ENCODE measurements around the gene ZDHHC5.
A peak's percentile ranks its signal among the peaks of the same experiment; 100 is the strongest.
"Not testable (repeated sequence)": the region's sequence is repeated elsewhere in the genome, so short reads cannot be mapped to it uniquely, and the experiment has no call there.

ZDHHC5 gene

GRCh38 chr11:57675176-57675941 lies 7.4 kb downstream of the ZDHHC5 start:
- no peak for DNase-seq

DNA sequence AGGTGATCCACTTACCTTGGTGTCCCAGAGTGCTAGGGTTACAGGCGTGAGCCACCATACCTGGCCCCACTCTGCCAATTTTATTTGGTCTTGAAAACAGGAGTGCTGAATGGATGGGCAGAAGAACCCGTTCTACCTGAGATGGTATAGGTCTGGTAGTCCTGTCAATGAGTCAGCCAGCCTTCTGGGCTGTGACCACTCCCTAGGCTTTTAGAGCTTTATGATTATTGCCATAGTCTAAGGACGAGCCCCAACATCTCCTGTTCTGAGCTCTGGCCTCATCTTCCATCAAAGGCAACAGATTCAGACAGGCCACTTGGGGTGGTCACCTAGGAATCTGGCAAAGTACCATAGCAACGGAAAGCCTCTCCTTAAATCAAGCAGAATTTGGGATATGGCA lies 11.5 kb downstream of the ZDHHC5 start:
- DNase-seq, result no peak

GRCh38 chr11:57680552-57680874 lies 12.6 kb downstream of the ZDHHC5 start:
- DNase-seq, result no peak

- no peak for DNase-seq
Measured at GRCh38 chr11:57681168-57681567, 13.3 kb downstream of the ZDHHC5 start.

- not testable (repeated sequence) for DNase-seq
Measured at GRCh38 chr11:57690474-57690873, 22.6 kb downstream of the ZDHHC5 start.

- DNase-seq, result no peak
Measured at GRCh38 chr11:57698843-57699365, 31.0 kb downstream of the ZDHHC5 start.

- no peak for DNase-seq
Measured at GRCh38 chr11:57699813-57700212, 31.9 kb downstream of the ZDHHC5 start.

- no peak for DNase-seq
Measured at GRCh38 chr11:57700425-57700824, 32.5 kb downstream of the ZDHHC5 start.

GRCh38 chr11:57703341-57703740 lies 35.4 kb downstream of the ZDHHC5 start:
- no peak for DNase-seq

- DNase-seq, result no peak
Measured at GRCh38 chr11:57704932-57705331, 37.0 kb downstream of the ZDHHC5 start.

- DNase-seq, result not testable (repeated sequence)
Measured at GRCh38 chr11:57705432-57705831, 37.5 kb downstream of the ZDHHC5 start.

DNA sequence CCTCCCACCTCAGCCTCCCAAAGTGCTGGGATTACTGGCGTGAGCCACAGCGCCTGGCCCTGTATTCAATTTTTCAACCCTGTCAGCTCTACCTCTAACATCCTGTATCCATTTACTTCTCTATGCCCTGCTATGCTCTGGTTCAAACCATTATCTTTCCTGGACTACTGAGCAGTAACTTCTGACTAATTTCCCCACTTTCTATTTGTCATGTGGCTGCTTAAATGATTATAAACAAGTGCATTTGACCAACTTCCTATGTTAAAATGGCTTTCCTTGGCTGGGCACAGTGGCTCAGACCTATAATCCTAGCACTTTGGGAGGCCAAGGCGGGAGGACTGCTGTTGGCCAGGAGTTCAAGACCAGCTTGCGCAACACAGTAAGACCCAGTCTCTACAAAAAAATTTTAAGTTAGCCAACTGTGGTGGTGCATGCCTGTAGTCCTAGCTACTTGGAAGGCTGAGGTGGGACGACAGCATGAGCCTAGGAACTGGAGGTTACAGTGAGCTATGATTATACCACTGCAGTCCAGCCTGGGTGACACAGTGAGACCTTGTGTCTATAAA lies 42.0 kb downstream of the ZDHHC5 start:
- no peak for DNase-seq

DNA sequence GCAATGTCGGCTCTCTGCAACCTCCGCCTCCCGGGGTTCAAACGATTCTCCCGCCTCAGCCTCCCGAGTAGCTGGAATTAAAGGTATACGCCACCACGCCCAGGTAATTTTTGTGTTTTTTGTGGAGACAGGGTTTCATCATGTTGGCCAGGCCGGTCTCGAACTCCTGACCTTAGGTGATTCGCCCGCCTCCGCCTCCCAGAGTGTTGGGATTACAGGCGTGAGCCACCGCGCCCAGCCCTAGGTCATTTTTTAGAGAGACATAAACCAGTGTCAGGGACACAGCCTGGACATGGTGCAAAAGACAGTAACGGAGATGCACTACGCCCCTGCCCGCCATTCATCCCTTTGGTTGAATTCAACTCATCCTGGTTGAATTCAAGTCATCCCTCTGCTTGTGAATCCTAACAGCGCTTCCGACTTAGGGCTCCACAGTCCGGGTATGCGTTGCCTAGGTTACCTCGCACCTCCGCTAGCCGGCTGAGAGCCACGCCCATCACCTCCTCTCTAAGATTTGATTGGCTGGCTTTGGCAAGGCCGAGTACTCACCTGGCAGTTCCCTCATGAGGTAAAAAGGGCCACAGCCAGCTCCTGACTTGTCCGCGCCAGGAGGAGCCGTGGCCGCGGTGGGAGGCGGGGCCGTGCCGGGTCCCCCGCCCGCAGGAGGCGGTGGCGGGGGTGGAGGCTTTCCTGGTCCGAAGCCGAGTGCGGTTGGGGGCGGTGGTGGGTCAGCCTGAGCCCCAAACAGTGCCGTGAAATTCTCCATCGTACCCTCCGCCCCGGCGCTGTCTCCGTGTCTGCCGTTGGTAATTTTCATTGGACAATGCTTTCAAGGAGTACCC lies 43.7 kb downstream of the ZDHHC5 start, which contains the start of gene MED19:
Gene MED19, minus strand, starts transcription at position 802 of the 842 bp plus-strand sequence. Its CDS starts 36 bp downstream, at position 766.
- DNase-seq, result peak; percentile 57 to 75

- peak; percentile 82 to 89 for DNase-seq
Measured at GRCh38 chr11:57712256-57713150, 44.6 kb downstream of the ZDHHC5 start, which contains the start of gene TMX2. TSS of gene TMX2 (plus strand) at chr11:57712593. CDS start at chr11:57712619, 26 bp downstream.

DNA sequence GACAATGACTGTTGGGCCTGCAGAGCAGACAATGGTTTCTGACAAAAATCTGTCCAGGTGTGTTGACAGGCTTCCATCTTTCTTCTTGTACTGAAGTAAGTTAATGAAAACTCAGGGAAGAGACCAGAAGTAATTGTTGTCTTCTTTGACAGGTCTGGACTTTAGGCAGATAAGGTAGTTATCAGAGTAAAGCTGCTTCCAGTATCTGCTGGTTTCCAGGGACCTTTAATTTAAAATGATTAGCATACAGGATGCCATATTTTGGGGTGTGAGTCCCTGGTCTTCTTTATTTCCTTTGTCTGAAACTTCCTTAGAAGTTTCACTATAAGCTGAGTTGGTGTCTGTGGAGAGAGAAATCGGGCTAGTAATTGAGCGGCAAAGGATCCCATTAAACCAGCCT lies 45.9 kb downstream of the ZDHHC5 start:
- no peak for DNase-seq

- DNase-seq, result not testable (repeated sequence)
Measured at GRCh38 chr11:57716726-57717125, 48.8 kb downstream of the ZDHHC5 start.

DNA sequence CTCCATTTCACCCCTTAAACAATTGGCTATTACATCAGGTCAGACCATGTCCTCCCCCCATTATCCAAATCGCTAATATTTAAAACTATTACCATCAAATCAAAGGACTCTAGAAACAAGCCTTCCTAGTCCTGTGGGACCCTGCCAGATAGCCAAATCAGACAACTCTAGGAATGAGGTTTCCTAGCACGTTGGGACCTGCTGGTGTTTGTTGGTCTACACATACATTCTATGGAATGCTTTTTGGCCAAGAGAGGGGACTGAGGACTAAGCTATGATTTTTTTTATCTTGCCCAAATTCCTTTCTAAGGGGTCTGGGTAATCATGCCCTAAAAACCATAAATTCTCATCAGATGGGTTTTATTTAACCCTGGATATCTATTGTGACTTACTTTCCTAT lies 59.3 kb downstream of the ZDHHC5 start:
- DNase-seq, result no peak

DNA sequence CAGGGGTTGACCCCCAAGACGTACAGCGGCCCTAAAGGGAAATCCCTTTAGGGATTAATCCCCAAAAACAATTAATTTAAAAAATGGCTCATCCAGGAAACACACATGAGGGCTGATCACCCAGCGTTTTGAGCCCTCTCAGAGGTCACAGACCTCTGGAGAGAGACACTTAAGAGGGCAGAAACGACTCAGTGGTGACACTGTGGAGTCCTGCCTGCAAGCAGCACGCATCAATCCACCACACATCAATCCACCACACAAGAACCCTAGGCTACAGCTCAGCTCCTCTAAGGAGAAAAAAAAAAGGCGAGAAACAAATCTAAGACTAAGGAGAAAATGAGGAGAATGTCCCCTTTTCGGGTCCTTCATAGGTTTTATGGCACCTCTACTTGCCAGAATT lies 60.9 kb downstream of the ZDHHC5 start:
- no peak for DNase-seq

DNA sequence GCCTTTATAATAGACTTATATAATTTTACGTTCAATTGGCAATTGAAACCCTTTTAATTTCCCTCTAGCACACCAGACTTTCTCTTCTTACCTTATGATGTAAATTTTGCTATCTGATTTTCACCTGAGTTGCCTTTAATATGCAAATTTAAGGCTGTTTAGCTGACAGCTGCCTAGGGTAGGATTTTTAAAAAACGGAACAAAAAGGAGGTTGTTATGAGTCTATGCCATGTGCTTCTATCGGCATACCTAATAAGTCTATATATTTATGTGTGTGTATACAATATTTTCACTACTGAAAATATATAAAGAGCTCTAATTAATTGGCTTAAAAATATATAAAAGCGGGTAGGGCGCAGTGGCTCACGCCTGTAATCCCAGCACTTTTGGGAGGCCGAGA lies 61.6 kb downstream of the ZDHHC5 start:
- no peak for DNase-seq

DNA sequence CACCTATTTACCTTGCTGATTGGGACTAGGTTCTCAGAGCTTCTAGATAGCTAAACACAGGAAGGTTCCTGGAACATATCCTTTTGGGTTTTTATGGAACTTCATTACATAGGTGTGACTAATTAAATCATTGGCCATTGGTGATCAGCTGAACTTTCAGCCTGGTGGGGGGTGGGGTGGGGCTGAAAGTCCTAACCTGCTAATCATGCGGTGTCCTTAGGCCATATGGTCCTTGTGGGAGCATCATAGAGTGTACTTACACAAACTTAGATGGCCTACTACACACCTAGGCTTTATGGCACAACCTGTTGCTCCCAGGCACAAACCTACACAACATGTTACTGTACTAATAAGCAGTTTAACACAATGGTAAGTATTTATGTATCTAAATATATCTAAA lies 64.7 kb downstream of the ZDHHC5 start:
- DNase-seq, result no peak

- DNase-seq, result no peak
Measured at GRCh38 chr11:57735619-57736298, 67.8 kb downstream of the ZDHHC5 start.
